ENCODE results near the gene TNNI2.

Gene TNNI2

DNA sequence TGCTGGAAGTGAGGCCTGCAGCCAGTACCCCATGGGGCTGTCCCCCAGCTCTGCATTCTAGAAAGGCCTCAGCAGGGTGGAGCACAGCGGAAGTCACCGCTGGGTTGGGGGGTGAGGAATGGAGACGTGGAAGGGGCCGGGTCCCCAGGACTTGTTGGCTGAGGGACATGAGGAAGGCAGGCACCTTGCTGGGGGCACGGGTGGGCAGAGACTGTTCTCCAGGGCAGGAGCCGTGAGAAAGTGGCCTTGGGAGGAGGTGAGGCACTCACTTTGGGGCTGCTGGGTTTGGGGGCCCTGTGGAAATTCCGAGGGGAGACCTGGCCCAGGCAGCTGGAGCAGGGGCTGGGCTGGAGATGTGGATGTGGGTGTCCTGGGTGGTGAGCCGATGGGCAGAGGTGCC lies 5.0 kb downstream of the TNNI2 start:
- TF ChIP-seq, protein P1, sequence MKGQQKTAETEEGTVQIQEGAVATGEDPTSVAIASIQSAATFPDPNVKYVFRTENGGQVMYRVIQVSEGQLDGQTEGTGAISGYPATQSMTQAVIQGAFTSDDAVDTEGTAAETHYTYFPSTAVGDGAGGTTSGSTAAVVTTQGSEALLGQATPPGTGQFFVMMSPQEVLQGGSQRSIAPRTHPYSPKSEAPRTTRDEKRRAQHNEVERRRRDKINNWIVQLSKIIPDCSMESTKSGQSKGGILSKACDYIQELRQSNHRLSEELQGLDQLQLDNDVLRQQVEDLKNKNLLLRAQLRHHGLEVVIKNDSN (IDR thresholded peaks at IDR 0.05) = no peak
- TF ChIP-seq NFIC (IDR thresholded peaks at IDR 0.05) = no peak
- no peak for TF ChIP-seq EGR1 (IDR thresholded peaks at IDR 0.05)
- TF ChIP-seq YY1 (IDR thresholded peaks at IDR 0.05; ENCODE audit: low read depth) = no peak
- no peak for TF ChIP-seq CEBPB (IDR thresholded peaks at IDR 0.05)
- no peak for TF ChIP-seq TAF1 (IDR thresholded peaks at IDR 0.05; ENCODE audit: low read depth)
- no peak for TF ChIP-seq TEAD4 (IDR thresholded peaks at IDR 0.05)
- TF ChIP-seq RAD21 (IDR thresholded peaks at IDR 0.05; ENCODE audit: low read depth) = no peak
- TF ChIP-seq ZBTB7A (IDR thresholded peaks at IDR 0.05; ENCODE audit: low read depth) = no peak
- TF ChIP-seq CREB1 (IDR thresholded peaks at IDR 0.05; ENCODE audit: low read depth) = no peak
- no peak for TF ChIP-seq FOXM1 (IDR thresholded peaks at IDR 0.05; ENCODE audit: borderline replicate concordance, low read depth)
- TF ChIP-seq, protein P2, sequence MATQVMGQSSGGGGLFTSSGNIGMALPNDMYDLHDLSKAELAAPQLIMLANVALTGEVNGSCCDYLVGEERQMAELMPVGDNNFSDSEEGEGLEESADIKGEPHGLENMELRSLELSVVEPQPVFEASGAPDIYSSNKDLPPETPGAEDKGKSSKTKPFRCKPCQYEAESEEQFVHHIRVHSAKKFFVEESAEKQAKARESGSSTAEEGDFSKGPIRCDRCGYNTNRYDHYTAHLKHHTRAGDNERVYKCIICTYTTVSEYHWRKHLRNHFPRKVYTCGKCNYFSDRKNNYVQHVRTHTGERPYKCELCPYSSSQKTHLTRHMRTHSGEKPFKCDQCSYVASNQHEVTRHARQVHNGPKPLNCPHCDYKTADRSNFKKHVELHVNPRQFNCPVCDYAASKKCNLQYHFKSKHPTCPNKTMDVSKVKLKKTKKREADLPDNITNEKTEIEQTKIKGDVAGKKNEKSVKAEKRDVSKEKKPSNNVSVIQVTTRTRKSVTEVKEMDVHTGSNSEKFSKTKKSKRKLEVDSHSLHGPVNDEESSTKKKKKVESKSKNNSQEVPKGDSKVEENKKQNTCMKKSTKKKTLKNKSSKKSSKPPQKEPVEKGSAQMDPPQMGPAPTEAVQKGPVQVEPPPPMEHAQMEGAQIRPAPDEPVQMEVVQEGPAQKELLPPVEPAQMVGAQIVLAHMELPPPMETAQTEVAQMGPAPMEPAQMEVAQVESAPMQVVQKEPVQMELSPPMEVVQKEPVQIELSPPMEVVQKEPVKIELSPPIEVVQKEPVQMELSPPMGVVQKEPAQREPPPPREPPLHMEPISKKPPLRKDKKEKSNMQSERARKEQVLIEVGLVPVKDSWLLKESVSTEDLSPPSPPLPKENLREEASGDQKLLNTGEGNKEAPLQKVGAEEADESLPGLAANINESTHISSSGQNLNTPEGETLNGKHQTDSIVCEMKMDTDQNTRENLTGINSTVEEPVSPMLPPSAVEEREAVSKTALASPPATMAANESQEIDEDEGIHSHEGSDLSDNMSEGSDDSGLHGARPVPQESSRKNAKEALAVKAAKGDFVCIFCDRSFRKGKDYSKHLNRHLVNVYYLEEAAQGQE (IDR thresholded peaks at IDR 0.05; ENCODE audit: low read depth) = no peak
- TF ChIP-seq EP300 (IDR thresholded peaks at IDR 0.05; ENCODE audit: borderline replicate concordance) = no peak
- TF ChIP-seq, protein P3, sequence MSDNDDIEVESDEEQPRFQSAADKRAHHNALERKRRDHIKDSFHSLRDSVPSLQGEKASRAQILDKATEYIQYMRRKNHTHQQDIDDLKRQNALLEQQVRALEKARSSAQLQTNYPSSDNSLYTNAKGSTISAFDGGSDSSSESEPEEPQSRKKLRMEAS (IDR thresholded peaks at IDR 0.05) = no peak
- TF ChIP-seq TCF12 (IDR thresholded peaks at IDR 0.05; ENCODE audit: low read depth) = no peak

DNA sequence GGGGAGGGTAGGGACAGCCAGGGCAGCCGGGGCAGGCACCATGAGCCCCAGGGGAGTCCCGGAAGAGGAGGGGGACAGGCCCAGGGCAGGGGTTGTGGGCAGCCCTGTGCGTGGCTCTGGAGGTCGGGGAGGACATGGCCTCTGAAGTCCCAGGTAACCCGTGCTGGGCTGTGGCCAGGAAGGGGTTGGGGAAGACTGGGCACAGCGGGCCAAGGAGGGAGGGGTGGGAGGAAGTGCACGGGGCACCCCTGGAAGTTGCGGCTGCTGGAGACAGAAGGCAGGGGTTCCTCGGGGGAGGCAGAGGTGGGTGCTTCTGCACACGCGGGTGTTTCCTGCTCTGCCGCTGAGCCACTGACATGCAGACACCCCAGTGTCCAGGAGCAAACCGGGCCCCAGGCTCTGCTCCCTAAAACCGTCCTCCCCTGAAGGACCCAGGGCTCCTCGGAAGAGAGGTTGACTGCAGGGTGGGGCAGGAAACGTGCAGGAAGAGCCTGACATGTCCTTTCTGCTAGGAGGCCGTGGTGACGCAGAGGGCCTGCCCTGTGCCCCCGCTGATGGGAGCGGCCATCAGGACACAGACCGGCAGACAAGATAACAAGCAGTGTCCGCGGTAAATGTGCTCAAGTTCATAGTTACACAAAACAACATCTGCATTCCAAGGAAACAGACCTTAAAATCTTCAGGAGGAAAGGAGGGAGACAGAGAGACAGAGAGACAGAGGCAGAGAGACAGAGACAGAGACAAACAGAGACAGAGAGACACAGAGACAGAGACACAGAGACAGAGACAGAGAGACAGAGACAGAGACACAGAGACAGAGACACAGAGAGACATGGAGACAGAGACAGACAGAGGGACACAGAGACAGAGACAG lies 5.7 kb downstream of the TNNI2 start:
- TF ChIP-seq RAD21 (IDR thresholded peaks at IDR 0.05; ENCODE audit: low read depth) (no peak), YY1 (IDR thresholded peaks at IDR 0.05; ENCODE audit: low read depth) (no peak), TEAD4 (IDR thresholded peaks at IDR 0.05) (no peak), FOXM1 (IDR thresholded peaks at IDR 0.05; ENCODE audit: borderline replicate concordance, low read depth) (no peak), TAF1 (IDR thresholded peaks at IDR 0.05; ENCODE audit: low read depth) (no peak)
- TF ChIP-seq, protein P1 (IDR thresholded peaks at IDR 0.05) = no peak
- TF ChIP-seq, protein P3 (IDR thresholded peaks at IDR 0.05) = no peak

DNA sequence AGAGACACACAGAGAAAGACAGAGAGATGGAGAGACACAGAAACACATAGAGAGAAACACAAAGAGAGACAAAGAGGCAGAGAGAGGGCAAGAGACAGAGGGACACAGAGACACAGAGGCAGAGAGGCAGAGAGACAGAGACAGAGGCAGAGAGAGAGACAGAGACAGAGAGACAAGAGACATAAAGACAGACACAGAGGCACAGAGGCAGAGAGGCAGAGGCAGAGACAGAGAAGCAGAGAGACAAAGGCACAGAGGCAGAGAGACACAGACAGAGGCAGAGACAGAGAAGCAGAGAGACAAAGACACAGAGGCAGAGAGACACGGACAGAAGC lies 6.3 kb downstream of the TNNI2 start:
- TF ChIP-seq TAF1 (IDR thresholded peaks at IDR 0.05; ENCODE audit: low read depth) = no peak
- TF ChIP-seq CEBPB (IDR thresholded peaks at IDR 0.05) = no peak
- TF ChIP-seq ZBTB7A (IDR thresholded peaks at IDR 0.05; ENCODE audit: low read depth) = no peak
- no peak for TF ChIP-seq FOXM1 (IDR thresholded peaks at IDR 0.05; ENCODE audit: borderline replicate concordance, low read depth)
- no peak for TF ChIP-seq EP300 (IDR thresholded peaks at IDR 0.05; ENCODE audit: borderline replicate concordance)
- no peak for TF ChIP-seq RAD21 (IDR thresholded peaks at IDR 0.05; ENCODE audit: low read depth)

DNA sequence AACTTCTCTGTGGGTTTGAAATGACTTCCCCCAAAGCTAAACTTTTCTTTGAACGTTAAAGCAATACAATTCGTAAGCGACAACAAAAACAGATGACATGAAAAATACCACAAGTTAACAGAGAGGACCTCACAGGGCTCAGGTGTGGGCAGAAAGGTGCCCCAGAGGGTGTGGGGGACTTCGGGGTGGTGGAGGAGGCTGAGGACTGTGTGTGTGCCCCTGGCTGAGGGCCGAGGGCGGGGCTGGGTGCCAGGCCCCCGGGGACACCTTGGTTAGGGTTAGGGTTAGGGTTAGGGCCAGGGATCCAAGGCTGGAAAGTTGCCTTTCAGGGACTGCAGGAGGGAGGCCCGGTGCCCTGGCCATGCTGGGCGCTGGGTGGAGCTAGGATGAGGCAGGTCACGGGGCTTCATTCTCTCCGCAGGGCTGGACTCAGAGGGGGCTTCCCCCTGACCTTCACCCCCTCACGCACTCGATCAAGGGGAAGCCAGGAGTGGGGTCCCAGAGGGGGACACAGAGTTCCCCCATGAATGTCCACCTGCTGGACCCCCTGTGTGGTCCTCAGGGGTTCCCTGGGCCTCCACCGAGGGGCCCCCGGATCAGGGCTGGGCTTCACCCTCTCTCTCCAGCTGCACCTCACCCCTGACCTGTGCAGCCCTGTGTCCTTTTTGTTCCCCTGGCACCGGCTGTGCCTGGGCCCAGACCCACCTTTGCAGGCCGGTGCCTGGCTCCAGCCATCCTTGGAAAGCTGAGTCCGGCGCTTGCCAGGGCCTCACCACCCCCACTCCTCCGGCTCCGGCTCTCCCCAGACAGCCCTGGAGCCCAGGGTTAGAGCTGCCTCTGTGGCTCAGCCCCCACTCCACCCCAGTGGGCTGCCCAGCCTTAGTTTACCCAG lies 7.0 kb downstream of the TNNI2 start:
- TF ChIP-seq, protein P3 (IDR thresholded peaks at IDR 0.05) = no peak
- TF ChIP-seq RAD21 (IDR thresholded peaks at IDR 0.05; ENCODE audit: low read depth) = no peak
- no peak for TF ChIP-seq EP300 (IDR thresholded peaks at IDR 0.05; ENCODE audit: borderline replicate concordance)
- no peak for TF ChIP-seq TEAD4 (IDR thresholded peaks at IDR 0.05)
- TF ChIP-seq, protein P2 (IDR thresholded peaks at IDR 0.05; ENCODE audit: low read depth) = no peak
- TF ChIP-seq ZBTB7A (IDR thresholded peaks at IDR 0.05; ENCODE audit: low read depth) = no peak
- no peak for TF ChIP-seq TAF1 (IDR thresholded peaks at IDR 0.05; ENCODE audit: low read depth)
- TF ChIP-seq EGR1 (IDR thresholded peaks at IDR 0.05) = no peak
- no peak for TF ChIP-seq NFIC (IDR thresholded peaks at IDR 0.05)
- TF ChIP-seq, protein P1 (IDR thresholded peaks at IDR 0.05) = no peak
- TF ChIP-seq CREB1 (IDR thresholded peaks at IDR 0.05; ENCODE audit: low read depth) = no peak
- no peak for TF ChIP-seq TCF12 (IDR thresholded peaks at IDR 0.05; ENCODE audit: low read depth)
- no peak for TF ChIP-seq YY1 (IDR thresholded peaks at IDR 0.05; ENCODE audit: low read depth)
- TF ChIP-seq FOXM1 (IDR thresholded peaks at IDR 0.05; ENCODE audit: borderline replicate concordance, low read depth) = no peak
